ENCODE measurements around the gene TOM1L1.

The TOM1L1 gene

DNA sequence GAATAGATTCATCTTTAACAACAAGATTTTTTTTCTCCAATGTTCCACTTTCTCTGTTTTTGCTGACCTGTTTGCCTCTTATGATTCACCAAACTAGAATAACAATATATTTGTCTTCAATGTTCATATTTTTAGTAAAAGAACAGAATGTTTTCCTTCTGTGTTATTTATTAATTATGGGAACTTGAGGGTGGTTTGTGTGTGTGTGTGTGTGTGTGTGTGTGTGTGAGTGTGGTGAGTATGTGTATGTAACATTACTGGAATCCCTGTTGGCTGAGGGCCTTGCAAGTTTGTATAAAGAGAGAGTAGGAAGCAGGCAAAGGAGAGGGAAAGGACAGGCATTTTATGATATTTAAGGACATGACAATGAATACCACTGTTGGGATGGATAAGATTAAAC is 81.7 kb downstream of the TOM1L1 start:
- H3K27ac Mint-ChIP-seq: peak overlapping the region in 1 of 3 experiments; percentile 14
- peaks cover 44% of the 10 kb centered on the region for H3K36me3 Mint-ChIP-seq (ENCODE audit: low read depth)
- TF ChIP-seq, protein P1, sequence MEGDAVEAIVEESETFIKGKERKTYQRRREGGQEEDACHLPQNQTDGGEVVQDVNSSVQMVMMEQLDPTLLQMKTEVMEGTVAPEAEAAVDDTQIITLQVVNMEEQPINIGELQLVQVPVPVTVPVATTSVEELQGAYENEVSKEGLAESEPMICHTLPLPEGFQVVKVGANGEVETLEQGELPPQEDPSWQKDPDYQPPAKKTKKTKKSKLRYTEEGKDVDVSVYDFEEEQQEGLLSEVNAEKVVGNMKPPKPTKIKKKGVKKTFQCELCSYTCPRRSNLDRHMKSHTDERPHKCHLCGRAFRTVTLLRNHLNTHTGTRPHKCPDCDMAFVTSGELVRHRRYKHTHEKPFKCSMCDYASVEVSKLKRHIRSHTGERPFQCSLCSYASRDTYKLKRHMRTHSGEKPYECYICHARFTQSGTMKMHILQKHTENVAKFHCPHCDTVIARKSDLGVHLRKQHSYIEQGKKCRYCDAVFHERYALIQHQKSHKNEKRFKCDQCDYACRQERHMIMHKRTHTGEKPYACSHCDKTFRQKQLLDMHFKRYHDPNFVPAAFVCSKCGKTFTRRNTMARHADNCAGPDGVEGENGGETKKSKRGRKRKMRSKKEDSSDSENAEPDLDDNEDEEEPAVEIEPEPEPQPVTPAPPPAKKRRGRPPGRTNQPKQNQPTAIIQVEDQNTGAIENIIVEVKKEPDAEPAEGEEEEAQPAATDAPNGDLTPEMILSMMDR (IDR thresholded peaks at IDR 0.05; ENCODE audit: unreplicated experiment in 3 of 3): no peak
- peaks cover 9% of the 10 kb centered on the region for H3K9me3 Mint-ChIP-seq
- H3K27me3 Mint-ChIP-seq (ENCODE audit: low read depth): no peaks in the 10 kb centered on the region
- H3K4me1 Mint-ChIP-seq: no peaks in the 10 kb centered on the region
- H3K4me3 Mint-ChIP-seq: no peak overlapping the region

DNA sequence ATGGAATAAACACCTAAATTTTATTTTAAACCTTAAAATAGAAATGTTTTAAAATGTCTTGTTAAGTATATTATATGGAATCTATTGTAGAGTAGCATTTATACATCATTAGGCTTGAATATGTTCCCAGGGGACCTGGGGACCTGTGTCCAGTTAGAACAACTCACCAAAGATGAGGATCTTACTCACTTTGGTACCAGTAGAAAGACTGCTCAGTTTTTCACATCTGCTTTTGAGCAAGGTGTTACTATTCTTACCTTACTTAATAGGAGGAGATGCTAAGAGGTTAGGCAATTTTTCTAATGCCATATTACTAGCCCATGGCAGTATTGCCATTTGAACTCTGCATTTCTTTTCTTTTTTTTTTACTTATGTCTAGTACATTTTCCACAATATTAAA is 82.6 kb downstream of the TOM1L1 start:
- Mint-ChIP-seq H3K36me3 (ENCODE audit: low read depth) (peaks cover 41% of the 10 kb centered on the region), H3K4me3 (no peak overlapping the region), H3K9me3 (peaks cover 7% of the 10 kb centered on the region), H3K27ac (no peak overlapping the region), H3K27me3 (ENCODE audit: low read depth) (no peaks in the 10 kb centered on the region), H3K4me1 (no peaks in the 10 kb centered on the region)
- TF ChIP-seq, protein P1 (IDR thresholded peaks at IDR 0.05; ENCODE audit: unreplicated experiment in 3 of 3): no peak

DNA sequence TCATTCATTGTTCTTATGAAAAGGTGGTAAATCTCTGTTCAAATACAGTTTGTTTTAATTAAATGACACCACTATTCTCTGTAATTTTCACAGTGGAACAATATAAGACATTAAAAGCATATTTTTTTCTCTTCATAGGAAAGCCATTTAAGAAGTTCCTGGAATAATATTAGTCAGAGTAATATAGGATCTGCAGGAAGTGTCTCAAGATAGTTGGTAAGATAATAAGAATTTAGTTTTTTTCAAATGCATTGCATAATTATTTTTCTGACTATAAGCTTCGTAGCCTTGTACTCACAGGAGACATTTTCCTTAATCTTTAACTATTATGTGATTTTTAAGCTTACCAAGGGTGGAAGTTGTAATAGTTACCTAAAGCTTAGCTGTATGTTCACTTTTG is 84.8 kb downstream of the TOM1L1 start:
- H3K4me1 Mint-ChIP-seq: no peaks in the 10 kb centered on the region
- TF ChIP-seq, protein P1 (IDR thresholded peaks at IDR 0.05; ENCODE audit: unreplicated experiment in 3 of 3): no peak
- no peak overlapping the region for H3K27ac Mint-ChIP-seq
- H3K9me3 Mint-ChIP-seq: no peaks in the 10 kb centered on the region
- H3K36me3 Mint-ChIP-seq (ENCODE audit: low read depth): peaks cover 25% of the 10 kb centered on the region
- H3K4me3 Mint-ChIP-seq: no peak overlapping the region
- no peaks in the 10 kb centered on the region for H3K27me3 Mint-ChIP-seq (ENCODE audit: low read depth)

DNA sequence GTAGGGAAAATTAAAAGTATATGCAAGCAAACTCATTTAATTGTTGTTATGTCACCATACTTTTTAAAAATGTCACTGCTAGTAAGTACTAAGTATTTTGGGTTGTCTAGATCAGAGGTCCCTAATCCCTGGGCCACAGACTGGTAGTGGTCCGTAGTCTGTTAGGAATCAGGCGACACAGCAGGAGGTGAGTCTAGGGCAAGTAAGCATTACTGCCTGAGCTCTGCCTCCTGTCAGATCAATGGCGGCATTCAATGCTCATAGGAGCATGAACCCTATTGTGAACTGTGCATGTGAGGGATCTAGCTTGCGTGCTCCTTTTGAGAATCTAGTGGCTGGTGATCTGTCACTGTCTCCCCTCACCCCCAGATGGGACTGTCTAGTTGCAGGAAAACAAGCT is 89.5 kb downstream of the TOM1L1 start:
- Mint-ChIP-seq H3K36me3 (ENCODE audit: low read depth) (peaks cover 20% of the 10 kb centered on the region), H3K4me1 (no peaks in the 10 kb centered on the region), H3K27me3 (ENCODE audit: low read depth) (no peaks in the 10 kb centered on the region), H3K4me3 (no peak overlapping the region), H3K9me3 (no peaks in the 10 kb centered on the region), H3K27ac (no peak overlapping the region)
- TF ChIP-seq, protein P1 (IDR thresholded peaks at IDR 0.05; ENCODE audit: unreplicated experiment in 3 of 3): no peak

DNA sequence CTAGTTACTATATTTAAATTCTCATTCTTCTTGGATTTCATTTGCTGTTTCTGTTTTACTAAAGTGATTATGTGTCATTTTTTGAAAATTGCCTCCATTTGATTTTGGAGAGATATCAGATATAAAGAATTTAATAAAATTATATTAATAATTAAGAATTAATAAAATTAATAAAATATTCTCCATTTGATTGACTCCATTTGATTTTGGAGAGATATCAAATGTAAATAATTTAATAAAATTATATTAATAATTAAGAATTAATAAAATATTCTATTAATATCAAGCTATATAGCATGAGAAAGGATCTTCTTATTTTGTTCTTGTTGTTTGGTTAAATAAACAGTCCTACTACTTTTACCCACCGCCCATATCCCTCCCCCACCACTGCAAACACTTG is 90.9 kb downstream of the TOM1L1 start:
- peaks cover 21% of the 10 kb centered on the region for H3K36me3 Mint-ChIP-seq (ENCODE audit: low read depth)
- no peak overlapping the region for H3K4me3 Mint-ChIP-seq
- TF ChIP-seq, protein P1 (IDR thresholded peaks at IDR 0.05; ENCODE audit: unreplicated experiment in 3 of 3): no peak
- H3K4me1 Mint-ChIP-seq: no peaks in the 10 kb centered on the region
- H3K9me3 Mint-ChIP-seq: no peaks in the 10 kb centered on the region
- no peak overlapping the region for H3K27ac Mint-ChIP-seq
- H3K27me3 Mint-ChIP-seq (ENCODE audit: low read depth): no peaks in the 10 kb centered on the region

DNA sequence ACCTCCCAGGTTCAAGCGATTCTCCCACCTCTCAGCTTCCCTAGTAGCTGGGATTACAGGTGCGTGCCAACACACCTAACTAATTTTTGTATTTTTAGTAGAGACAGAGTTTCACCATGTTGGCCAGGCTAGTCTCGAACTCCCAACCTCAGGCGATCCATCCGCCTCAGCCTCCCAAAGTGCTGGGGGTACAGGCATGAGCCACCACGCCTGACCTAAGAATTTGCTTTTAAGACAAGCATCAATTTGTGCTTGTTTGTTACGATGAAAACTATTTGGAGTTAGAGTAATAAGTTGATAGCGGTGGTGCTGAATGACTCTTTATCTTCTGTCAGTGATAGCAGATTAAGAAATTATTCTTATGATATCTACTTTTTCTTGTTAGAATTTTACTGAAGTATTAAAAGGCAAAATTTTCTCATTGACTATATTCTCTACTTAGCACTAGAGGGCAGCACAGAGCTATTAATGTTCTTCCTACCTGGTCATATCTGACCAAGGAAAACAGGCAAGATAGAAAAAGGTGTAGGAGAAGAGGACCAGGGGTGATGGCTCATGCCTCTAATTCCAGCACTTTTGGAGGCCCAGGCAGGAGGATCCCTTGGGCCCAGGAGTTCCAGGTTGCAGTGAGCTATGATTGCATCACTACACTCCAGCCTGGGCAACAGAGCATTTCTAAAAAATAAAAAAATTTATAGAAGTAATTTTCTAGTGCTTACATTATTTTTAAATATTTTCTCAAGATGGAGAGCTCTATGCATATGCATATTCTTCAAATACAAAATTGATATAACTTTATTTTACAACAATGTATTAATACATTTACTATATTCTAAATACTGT is 92.4 kb downstream of the TOM1L1 start:
- no peaks in the 10 kb centered on the region for H3K9me3 Mint-ChIP-seq
- TF ChIP-seq, protein P1 (IDR thresholded peaks at IDR 0.05; ENCODE audit: unreplicated experiment in 3 of 3): peak; percentile 54 to 75 (median 68)
- H3K36me3 Mint-ChIP-seq (ENCODE audit: low read depth): peaks cover 14% of the 10 kb centered on the region
- no peak overlapping the region for H3K4me3 Mint-ChIP-seq
- no peaks in the 10 kb centered on the region for H3K27me3 Mint-ChIP-seq (ENCODE audit: low read depth)
- H3K4me1 Mint-ChIP-seq: no peaks in the 10 kb centered on the region
- no peak overlapping the region for H3K27ac Mint-ChIP-seq
